Stimulated activated CD4-positive, alpha-beta T cell treated with anti-CD3 and anti-CD28 coated beads, Interleukin-12 subunit alpha, Interleukin-12 subunit beta, amount 100 ng/mL, for 24 hours (primary cell): Measurements from ENCODE around the gene CPZ.
A peak's percentile ranks its signal among the peaks of the same experiment; 100 is the strongest.

Experiments used
- DNase-seq, 2 experiments: peaks; one replicate each; pipeline ENCODE4 v3.0.0-alpha.2; 2020; ENCODE audit warnings: low read depth in 2 of 2

Gene CPZ

DNA sequence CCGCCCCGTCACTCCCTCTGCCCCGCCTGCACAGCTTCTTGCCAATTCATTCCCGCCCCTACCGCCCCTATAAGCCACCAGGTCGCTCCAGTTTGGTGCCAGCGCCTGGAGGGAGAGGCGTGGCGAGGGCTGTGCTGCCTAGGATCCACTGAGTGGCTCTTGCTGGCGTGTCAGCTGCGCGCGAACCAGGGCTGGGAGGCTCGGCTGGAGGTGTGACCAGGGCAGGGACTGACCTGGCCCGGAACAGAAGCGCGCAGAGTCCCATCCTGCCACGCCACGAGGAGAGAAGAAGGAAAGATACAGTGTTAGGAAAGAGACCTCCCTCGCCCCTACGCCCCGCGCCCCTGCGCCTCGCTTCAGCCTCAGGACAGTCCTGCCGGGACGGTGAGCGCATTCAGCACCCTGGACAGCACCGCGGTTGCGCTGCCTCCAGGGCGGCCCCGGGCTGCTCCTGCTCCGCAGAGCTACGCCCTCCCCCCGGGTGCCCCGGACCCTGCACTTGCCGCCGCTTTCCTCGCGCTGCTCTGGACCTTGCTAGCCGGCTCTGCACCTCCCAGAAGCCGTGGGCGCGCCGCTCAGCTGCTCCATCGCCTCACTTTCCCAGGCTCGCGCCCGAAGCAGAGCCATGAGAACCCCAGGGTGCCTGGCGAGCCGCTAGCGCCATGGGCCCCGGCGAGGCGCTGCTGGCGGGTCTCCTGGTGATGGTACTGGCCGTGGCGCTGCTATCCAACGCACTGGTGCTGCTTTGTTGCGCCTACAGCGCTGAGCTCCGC, 12.1 kb upstream of the CPZ start, which contains the start of gene GPR78:
TSS of gene GPR78 (plus strand) at position 72 of the 773 bp plus-strand sequence. CDS start at position 663, 591 bp downstream.
- peak in 1 of 2 experiments; percentile 29 for DNase-seq

DNA sequence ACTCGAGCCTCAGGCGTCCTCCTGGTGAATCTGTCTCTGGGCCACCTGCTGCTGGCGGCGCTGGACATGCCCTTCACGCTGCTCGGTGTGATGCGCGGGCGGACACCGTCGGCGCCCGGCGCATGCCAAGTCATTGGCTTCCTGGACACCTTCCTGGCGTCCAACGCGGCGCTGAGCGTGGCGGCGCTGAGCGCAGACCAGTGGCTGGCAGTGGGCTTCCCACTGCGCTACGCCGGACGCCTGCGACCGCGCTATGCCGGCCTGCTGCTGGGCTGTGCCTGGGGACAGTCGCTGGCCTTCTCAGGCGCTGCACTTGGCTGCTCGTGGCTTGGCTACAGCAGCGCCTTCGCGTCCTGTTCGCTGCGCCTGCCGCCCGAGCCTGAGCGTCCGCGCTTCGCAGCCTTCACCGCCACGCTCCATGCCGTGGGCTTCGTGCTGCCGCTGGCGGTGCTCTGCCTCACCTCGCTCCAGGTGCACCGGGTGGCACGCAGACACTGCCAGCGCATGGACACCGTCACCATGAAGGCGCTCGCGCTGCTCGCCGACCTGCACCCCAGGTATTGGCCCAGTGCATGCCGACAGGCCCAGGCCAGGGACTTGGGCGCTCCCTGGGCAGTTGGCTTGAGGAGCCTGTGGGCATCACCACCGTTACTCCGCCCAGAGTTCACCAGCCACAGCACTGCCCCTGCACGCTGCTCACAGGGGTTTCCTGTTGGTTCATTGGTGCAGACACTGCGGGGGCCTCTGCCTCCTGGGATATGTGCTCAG, 11.3 kb upstream of the CPZ start:
- DNase-seq, result no peak

DNA sequence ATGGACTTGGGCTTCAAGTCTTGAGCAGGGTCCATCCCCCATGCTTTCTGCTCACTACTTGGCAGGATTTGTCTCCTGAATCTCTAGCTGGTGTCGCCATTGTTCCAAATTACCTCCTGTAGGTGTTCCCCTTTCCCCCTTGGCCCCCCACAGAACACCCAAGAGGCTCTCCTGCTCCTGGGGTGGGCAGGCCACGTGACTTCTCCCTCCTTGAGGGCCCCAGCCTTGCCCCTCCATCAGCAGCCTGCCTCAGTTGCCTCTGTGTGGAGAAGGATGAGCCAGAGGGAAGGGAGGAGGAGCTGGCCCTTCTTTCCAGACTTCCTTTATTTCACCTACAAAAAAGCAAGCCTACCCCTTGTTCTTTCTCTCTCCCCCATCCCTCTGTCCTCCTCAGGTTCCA, 10.5 kb upstream of the CPZ start:
- DNase-seq, result no peak

DNA sequence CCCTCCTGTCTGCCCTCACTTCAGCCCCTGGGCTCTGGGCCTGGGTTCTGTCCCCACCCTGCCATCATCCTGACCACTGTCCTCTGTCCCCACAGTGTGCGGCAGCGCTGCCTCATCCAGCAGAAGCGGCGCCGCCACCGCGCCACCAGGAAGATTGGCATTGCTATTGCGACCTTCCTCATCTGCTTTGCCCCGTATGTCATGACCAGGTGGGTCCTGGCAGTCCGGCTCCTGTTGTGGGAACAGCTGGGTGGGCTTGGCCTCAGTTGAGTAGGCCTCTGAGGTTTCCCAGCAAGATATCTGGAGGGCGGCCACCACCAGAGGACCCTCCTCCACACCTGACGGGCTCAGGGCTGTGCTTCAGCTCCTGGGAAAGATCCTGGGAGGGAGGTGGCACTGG, 10.1 kb upstream of the CPZ start:
- no peak for DNase-seq

DNA sequence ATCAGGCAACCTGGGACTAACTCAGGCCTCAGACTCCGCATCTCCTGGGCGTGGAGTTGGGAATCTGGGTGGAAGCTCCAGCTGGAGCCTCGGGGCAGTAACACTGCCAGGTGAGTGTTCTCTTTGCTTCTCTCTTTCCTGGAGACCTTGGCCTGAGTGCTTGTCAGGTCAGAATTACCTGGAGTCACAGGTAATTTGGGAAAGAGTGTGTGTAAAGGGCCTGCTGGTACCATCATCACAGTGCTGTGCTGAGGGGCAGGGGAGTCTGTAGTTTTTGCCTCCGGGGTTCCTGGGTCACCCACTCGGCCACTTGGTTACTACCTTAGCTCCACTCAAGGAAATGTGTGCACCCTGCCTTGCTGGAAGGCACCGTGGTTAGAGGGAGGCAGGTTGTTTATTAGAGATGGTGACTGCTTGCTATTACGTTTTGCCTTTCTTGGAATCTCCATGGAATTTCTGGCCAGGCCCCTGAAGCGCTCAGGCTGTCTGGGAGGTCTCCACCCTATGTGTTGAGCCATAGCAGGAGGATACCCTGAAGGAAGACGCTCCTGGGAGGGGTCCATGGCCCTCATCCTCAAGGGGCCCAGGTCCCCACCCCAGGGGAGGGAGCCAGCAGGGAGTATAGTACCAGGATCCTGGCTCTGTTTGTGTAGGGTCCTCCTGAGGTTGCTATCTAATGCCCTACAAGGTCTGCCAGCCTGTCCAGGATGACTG, 9.5 kb upstream of the CPZ start:
- no peak for DNase-seq

DNA sequence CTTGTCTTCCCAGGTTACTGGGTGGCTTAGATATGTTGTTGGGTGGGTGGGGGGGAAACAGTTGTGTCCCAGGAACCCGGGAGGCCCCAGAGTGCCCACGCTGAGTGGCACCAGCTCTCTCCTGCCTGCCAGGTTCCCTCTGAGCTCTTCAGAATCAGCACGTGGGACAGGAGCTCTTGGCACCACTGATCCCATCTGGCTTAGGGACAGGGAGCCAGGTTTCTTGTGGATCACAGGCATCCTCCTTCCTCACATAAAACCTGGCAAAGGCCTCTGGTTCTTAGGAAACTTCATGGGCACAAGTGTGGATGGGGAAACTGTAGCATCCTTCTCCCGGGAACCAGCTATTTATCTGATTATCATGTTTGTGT, 8.9 kb upstream of the CPZ start:
- DNase-seq, result no peak

DNA sequence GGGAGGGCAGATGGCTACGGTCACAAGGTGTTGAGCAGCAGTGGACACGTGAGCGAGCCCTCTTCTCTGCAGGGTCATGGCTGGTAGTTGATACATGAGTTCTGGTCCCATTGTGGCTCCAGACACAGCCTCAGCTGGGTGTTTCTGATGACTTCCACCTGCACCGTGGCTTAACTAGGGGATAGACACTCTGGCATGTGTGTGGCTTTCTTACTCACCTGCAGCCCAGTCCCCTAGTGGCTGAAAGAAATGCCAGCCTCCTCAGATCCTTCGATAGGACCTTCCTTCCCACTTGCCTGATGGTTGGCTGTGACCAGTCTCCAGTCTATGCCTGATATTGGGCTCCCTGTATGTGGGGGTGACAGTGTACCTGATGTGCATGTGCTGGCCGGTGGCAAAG, 7.4 kb upstream of the CPZ start:
- DNase-seq, result no peak

DNA sequence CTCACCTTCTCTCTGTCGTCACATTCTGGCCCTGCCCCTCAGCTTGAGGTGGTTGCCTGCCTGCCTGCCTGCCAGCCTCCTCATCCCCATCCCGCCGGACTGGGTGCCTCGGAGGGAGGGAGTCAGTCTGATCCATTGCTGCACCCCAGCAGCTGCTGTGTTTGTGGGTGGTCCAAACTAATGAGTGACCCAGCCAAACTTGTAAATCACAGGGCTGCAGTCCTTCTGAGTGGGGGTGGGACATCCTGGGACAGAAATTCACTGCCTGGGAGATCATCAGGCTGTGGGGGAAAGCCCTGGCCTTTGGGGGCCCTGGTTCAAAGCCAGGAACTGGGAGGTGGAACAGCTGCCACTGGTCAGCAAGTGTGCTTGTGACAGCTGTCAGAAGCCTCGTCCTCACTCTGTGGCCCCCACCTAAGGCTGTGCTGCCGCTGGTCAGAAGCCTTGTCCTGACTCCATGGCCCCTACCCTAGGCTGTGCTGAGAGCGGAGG, 6.8 kb upstream of the CPZ start:
- DNase-seq, result no peak

DNA sequence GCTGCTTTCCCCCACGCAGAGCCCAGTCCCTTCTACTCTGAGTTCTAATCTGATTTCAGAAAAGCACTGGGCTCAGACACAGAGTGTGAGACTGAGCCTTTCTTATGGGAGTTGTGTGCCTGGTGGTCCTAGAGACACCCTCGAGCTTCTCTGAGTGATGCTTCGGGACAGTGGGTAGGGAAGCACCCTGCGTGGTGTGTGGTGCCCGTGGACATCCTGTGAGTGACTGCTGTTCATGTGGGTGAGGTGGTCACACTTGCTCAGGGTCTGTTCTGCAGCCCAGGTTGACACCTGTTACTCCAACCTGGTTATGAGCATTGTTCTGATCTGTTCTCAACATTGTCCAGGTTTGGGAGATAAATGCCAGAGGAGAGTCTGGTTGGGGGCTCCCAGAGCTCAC, 6.3 kb upstream of the CPZ start:
- DNase-seq, result no peak

DNA sequence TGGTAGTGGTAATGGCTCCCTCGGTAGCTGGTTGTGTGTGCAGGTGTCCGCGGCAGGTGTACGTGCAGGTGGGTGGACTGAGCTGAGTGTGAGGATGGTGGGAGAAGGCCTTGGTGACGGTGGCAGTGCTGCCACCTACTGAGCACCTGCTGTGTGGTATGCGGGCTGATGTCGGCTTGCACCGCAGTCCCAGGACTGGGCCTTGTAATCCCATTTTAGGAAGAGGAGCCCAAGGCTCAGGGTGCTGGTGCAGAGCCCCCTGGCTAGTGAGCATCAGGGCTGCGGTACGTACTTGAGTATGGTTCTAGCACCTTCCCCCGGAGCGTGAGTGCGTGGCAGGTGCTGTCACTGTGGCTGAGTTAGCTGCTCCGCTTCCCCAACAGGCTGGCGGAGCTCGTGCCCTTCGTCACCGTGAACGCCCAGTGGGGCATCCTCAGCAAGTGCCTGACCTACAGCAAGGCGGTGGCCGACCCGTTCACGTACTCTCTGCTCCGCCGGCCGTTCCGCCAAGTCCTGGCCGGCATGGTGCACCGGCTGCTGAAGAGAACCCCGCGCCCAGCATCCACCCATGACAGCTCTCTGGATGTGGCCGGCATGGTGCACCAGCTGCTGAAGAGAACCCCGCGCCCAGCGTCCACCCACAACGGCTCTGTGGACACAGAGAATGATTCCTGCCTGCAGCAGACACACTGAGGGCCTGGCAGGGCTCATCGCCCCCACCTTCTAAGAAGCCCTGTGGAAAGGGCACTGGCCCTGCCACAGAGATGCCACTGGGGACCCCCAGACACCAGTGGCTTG, 5.7 kb upstream of the CPZ start:
- no peak for DNase-seq

DNA sequence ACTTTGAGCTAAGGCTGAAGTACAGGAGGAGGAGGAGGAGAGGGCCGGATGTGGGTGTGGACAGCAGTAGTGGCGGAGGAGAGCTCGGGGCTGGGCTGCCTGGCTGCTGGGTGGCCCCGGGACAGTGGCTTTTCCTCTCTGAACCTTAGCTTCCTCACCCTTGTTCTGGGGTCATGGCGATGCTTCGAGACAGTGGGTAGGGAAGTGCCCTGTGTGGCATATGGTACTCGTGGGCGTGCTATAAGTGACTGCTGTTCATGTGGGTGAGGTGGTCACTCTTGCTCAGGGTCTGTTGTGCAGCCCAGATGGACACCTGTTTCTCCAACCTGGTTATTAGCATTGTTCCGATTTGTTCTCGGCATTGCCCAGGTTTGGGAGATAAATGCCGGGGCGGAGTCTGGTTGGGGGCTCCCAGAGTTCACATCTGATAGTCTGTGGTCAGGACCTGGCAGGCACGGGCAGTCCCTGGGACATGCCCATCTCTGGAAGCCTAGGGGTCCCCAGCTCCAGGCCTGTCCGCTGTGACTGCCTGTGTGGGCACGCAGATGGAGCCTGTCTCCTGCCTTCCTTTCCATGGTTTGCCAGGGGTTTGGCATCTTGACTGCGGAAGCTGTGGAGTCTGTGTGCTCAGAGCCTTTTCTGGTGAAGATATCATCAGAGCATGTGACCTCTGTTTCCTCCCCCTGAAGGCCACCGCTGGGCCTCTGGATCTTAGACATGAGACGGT, 4.9 kb upstream of the CPZ start:
- no peak for DNase-seq

DNA sequence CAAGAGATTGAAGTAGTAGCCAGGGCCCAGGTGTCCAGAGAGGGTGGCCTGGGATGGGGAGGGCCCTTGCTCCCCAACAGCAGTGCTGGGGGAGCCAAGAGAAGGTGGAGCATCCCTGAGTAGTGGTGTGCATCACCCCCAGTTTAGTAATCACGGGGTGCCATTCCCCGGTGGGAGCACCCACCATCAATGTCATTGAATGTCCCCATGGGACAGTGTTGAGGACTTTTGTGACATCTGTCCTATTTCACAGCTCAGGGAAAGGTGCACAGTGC, 4.4 kb upstream of the CPZ start:
- no peak for DNase-seq

DNA sequence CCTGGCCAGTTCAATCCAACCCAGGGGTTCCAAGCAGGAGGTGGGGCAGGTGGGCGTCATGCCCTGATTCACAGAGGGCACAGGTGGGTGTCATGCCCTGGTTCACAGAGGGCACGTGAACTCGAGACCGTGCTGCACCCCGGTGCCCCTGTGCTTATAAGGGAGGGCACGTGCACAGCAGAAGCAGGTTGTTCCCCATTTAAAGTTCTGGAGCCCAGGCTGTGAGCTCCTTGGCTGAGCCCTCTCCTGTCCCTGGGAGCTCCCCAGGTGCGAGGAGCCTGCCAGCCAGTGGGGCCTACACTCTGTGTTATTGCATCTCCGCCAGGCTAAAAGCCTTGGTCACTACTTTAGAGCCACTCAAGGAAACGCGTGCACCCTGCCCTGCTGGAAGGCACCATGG, 3.2 kb upstream of the CPZ start:
- no peak for DNase-seq

DNA sequence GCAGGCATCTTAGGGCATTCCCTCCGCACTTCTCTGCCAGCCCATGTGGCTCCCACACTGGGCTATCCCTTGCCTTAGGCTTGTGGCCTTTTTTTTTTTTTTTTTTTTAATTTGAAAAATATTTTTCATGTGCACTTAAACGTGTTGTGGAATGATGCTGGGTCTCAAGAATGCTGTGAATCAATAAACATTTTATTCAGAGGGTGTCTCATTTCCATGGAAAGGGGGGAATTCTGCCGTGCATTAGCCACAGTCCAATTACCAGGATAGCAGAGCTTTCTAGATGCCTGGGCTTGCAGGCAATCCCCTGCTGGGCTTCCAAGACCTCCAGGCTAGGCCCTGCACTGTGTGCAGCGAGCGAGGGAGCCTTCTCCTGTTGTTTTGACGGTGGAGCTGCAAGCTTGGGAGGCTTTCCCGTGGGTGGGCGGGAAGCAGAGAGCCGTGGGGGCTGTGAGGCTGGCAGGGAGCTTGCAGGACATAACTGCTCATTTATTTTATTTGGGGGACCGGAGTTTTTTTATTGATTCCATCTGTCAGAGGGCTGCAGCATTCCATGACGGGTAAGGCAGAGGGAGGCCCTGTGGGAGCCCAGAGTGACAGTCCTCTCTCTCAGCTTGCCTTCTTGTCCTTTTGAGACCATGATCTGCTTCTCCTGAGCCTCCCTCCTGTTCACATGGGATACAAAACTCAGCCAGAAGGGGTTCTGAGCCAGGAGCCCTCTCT, 2.6 kb upstream of the CPZ start:
- DNase-seq, result no peak

DNA sequence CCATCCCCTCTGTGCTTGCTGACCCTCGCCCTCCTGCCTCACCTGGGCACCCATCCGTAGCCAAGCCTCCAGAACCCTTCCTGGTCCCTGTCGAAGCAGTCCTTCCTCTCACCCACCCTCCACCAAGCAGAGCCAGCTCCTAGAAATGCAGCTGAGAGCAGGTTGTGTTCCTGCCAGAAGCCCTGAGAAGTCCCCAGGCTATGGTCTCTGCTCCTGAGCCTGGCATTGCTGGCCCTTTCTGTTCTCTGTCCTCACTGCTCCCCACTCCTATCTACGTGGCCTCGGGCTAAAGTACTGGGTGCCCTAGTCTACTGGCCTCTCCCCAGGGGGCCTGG, 2.1 kb upstream of the CPZ start:
- no peak for DNase-seq

DNA sequence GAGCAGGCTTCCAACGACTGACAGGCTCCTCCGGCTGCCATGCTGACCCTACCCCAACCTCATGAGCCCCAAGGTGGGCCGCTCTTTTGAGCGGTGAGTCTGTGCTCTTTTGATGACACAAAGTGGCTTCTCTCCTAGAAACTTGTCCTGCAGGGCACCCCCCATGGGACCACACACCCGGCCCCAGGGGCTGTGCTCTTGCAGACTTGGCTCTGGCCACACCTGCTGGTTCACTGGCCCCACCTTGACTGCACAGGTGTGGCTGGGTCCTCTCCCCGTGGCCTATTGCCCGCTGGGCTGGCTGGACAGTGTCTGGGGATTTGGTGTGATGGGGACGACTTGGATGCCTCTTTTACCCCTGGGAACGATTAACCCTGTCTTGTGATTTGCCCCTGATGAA, 1.5 kb upstream of the CPZ start:
- DNase-seq, result no peak

DNA sequence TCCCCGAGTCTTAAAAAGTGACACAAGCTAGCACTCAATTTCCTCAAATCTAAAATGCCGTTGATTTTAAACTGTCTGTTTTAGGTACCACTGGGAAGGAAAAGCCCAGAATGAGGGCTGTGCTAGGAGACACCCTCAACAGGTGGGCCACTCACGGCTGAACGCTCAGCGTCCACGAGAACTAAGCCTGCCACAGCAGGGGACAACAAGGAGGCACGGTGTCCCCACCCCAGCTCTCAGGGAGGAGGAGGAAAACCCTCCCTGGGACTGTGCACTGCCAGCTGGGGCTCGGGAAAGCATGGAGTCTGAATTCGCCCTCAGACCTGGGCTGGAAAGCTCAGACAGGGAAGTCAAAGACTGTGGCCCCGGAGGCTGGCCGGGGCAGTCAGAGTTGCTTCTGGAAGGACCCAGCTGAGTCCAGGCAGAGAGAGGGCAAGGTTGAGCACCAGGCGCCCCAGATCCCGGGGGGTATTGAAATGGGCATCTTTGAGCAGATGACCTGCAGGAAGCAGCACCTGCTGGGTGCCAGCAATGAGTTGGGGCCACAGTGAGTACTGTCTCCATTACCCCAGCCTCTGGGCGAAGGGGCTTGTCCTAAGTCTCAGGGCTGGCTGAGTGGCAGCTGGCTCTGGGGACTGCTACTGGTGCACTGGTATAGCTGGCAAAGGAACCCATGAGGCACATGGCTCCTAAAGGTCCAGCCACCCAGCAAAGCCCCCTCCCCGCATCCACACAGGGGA, 769 bp upstream of the CPZ start:
- no peak for DNase-seq

DNA sequence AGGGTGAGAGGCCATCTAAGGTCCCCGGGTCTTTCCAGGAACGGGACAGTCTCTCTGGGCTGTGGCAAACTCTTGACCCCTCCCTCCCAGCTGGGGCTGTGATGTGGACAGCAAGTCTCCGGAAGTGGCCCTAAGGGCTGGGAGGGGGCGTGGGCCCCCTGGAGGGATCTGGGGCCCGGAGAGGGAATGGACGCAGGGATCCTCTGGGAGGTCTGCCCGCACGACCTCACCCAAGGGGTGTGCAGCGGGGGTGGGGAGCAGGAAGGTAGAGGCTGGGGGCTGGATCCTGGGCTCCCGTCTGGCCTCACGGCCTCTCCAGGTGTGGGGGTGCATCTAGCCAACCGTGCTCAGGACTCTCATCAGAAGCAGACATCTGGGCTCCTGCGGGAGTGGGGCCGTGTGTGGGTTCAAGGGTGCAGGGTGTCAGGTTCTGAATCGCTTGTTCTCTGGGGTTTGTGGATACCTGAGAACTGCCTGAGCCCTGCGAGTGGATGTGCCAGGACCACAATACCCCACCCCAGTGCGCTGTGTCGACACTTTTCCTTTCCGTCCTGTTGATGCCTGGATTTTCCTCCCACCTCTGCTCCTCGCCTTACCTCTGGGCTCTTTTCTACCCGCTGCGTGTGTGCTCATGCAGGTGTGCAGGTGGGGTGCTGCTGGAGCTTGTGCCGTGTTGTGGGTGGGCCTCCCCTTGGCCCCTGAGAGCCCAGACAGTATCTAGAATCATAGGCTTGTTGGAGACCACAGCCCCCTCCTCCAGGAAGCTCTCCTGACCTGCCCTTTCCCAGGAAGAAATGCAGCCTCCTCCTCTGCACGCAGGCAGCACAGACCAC, 915 bp downstream of the CPZ start:
- DNase-seq, result no peak
